H9 (cell line): Measurements from ENCODE around the gene EDIL3. TPM values are rescaled to one million over a fixed set of nuclear protein-coding genes. Genes with fewer than 3 reads are reported as not detected.

ENCODE experiments used
- DNase-seq: peaks from one replicate; pipeline ENCODE4 v3.0.0-alpha.2; 2017
- H2AFZ ChIP-seq: one replicate; pipeline ENCODE4 v1.6.1; 2013; ENCODE audit warnings: mild to moderate bottlenecking, low read length, control low read depth, moderate library complexity
- H2AK5ac ChIP-seq: 2 replicates; pipeline ENCODE4 v1.6.1; 2013; ENCODE audit warnings: low read length, control low read depth, mixed read lengths; ENCODE audit not compliant: insufficient read length
- H2BK120ac ChIP-seq: one replicate; pipeline ENCODE4 v1.6.1; 2013; ENCODE audit warnings: low read depth, mild to moderate bottlenecking, low read length, control low read depth, inconsistent platforms; ENCODE audit not compliant: poor library complexity, severe bottlenecking
- H2BK12ac ChIP-seq: 2 replicates; pipeline ENCODE4 v1.6.1; 2013; ENCODE audit warnings: low read length, control low read depth, mixed read lengths, low read depth; ENCODE audit not compliant: insufficient read length
- H2BK15ac ChIP-seq: 2 replicates; pipeline ENCODE4 v1.6.1; 2013; ENCODE audit warnings: low read depth, low read length, control low read depth
- H2BK20ac ChIP-seq: one replicate; pipeline ENCODE4 v1.6.1; 2013; ENCODE audit warnings: low read depth, mild to moderate bottlenecking, low read length, control low read depth, inconsistent platforms; ENCODE audit not compliant: poor library complexity, severe bottlenecking
- H2BK5ac ChIP-seq: 2 replicates; pipeline ENCODE4 v1.6.1; 2013; ENCODE audit warnings: low read length, control low read depth, mixed read lengths; ENCODE audit not compliant: insufficient read length
- H3K14ac ChIP-seq: 2 replicates; pipeline ENCODE4 v1.6.1; 2013; ENCODE audit warnings: low read length, control low read depth; ENCODE audit not compliant: insufficient read depth
- H3K18ac ChIP-seq: 2 replicates; pipeline ENCODE4 v1.6.1; 2013; ENCODE audit warnings: low read depth, mild to moderate bottlenecking, mixed read lengths, low read length, control low read depth; ENCODE audit not compliant: insufficient read length
- H3K23ac ChIP-seq: 2 replicates; pipeline ENCODE4 v1.6.1; 2013; ENCODE audit warnings: low read length, control low read depth, mixed read lengths, low read depth; ENCODE audit not compliant: insufficient read length
- H3K23me2 ChIP-seq: 2 replicates; pipeline ENCODE4 v1.6.1; 2013; ENCODE audit warnings: low read depth, mild to moderate bottlenecking, mixed read lengths, low read length, control low read depth; ENCODE audit not compliant: insufficient read length, poor library complexity, severe bottlenecking
- H3K27ac ChIP-seq: 2 replicates; pipeline ENCODE4 v1.5.1; 2013; ENCODE audit warnings: low read length, control low read depth, mixed read lengths, low read depth; ENCODE audit not compliant: insufficient read length
- H3K27me3 ChIP-seq: 2 replicates; pipeline ENCODE4 v1.6.1; 2013; ENCODE audit warnings: low read length, control low read depth, inconsistent platforms; ENCODE audit not compliant: insufficient read depth
- H3K4ac ChIP-seq: 2 replicates; pipeline ENCODE4 v1.6.1; 2013; ENCODE audit warnings: low read depth, mild to moderate bottlenecking, control low read depth, inconsistent platforms, low read length, moderate library complexity
- H3K4me1 ChIP-seq: 2 replicates; pipeline ENCODE4 v1.6.1; 2013; ENCODE audit warnings: low read length, control low read depth, inconsistent platforms; ENCODE audit not compliant: insufficient read depth
- H3K4me2 ChIP-seq: 2 replicates; pipeline ENCODE4 v1.6.1; 2013; ENCODE audit warnings: low read length, control low read depth, mixed read lengths; ENCODE audit not compliant: insufficient read length, insufficient read depth
- H3K56ac ChIP-seq: 2 replicates; pipeline ENCODE4 v1.6.1; 2013; ENCODE audit warnings: low read depth, mild to moderate bottlenecking, mixed read lengths, low read length, control low read depth; ENCODE audit not compliant: insufficient read length
- H3K79me1 ChIP-seq: 2 replicates; pipeline ENCODE4 v1.6.1; 2013; ENCODE audit warnings: low read depth, mild to moderate bottlenecking, moderate library complexity, low read length, control low read depth, inconsistent platforms; ENCODE audit not compliant: insufficient read depth, poor library complexity, severe bottlenecking
- H3K79me2 ChIP-seq: 2 replicates; pipeline ENCODE4 v1.6.1; 2013; ENCODE audit warnings: low read length, control low read depth, inconsistent platforms; ENCODE audit not compliant: insufficient read depth
- H3K9ac ChIP-seq: 2 replicates; pipeline ENCODE4 v1.6.1; 2013; ENCODE audit warnings: low read length, control low read depth, mixed read lengths; ENCODE audit not compliant: insufficient read length; ENCODE audit errors: extremely low read depth
- H3K9me3 ChIP-seq: one replicate; pipeline ENCODE4 v1.6.1; 2013; ENCODE audit warnings: low read depth, low read length, inconsistent platforms; ENCODE audit not compliant: control insufficient read depth
- H3T11ph ChIP-seq: one replicate; pipeline ENCODE4 v1.6.1; 2013; ENCODE audit warnings: mild to moderate bottlenecking, low read length, control low read depth, inconsistent platforms
- H4K20me1 ChIP-seq: one replicate; pipeline ENCODE4 v1.6.1; 2013; ENCODE audit not compliant: control insufficient read depth, insufficient read length, insufficient read depth
- H4K5ac ChIP-seq: 2 replicates; pipeline ENCODE4 v1.6.1; 2013; ENCODE audit warnings: low read depth, mild to moderate bottlenecking, mixed read lengths, low read length, control low read depth; ENCODE audit not compliant: insufficient read length
- H4K8ac ChIP-seq: replicated peaks from 2 replicates; pipeline ENCODE4 v1.6.1; 2013; ENCODE audit warnings: low read length, control low read depth, mixed read lengths, low read depth; ENCODE audit not compliant: insufficient read length
- H4K91ac ChIP-seq: 2 replicates; pipeline ENCODE4 v1.6.1; 2013; ENCODE audit warnings: low read depth, mild to moderate bottlenecking, moderate library complexity, mixed read lengths, low read length, control low read depth; ENCODE audit not compliant: insufficient read length
- H3K27ac Mint-ChIP-seq, 3 experiments: 2 replicates in 2 of 3; 3 replicates in 1 of 3; pipeline ENCODE4 v1.8.0; 2020 to 2021; ENCODE audit warnings: mixed read lengths in 3 of 3, mild to moderate bottlenecking in 1 of 3, moderate library complexity in 1 of 3
- H3K27me3 Mint-ChIP-seq: 2 replicates; pipeline ENCODE4 v1.8.0; 2021; ENCODE audit warnings: low read depth, mild to moderate bottlenecking, moderate library complexity, mixed read lengths
- H3K36me3 Mint-ChIP-seq, 3 experiments: 2 replicates in 2 of 3; 3 replicates in 1 of 3; pipeline ENCODE4 v1.8.0; 2020 to 2021; ENCODE audit warnings: low read depth in 3 of 3, mixed read lengths in 3 of 3; ENCODE audit not compliant: insufficient read depth in 1 of 3
- H3K4me1 Mint-ChIP-seq, 2 experiments: 2 replicates each; pipeline ENCODE4 v1.8.0; 2020; ENCODE audit warnings: mixed read lengths in 2 of 2
- H3K4me3 Mint-ChIP-seq, 2 experiments: 2 replicates in 1 of 2; 3 replicates in 1 of 2; pipeline ENCODE4 v1.8.0; 2020 to 2021; ENCODE audit warnings: mild to moderate bottlenecking in 2 of 2, mixed read lengths in 2 of 2, moderate library complexity in 1 of 2
- H3K9me3 Mint-ChIP-seq, 2 experiments: 2 replicates in 1 of 2; 3 replicates in 1 of 2; pipeline ENCODE4 v1.8.0; 2020; ENCODE audit warnings: mild to moderate bottlenecking in 2 of 2, mixed read lengths in 2 of 2, moderate library complexity in 1 of 2
- CTCF ChIP-seq: fragments of 200-600 bp; sonication (generic); conservative IDR thresholded peaks from 3 replicates; pipeline ENCODE4 v1.8.0; 2021; ENCODE audit warnings: antibody characterized with exemption, mild to moderate bottlenecking
- WGBS: extraction: QIAGEN DNeasy Blood & Tissue Kit; methylation state at CpG from one replicate; pipeline ENCODE4 v1.1.7; 2013; ENCODE audit warnings: missing lambda C conversion rate, low lambda C conversion rate, mixed read lengths; ENCODE audit not compliant: insufficient read length; ENCODE audit errors: extremely low coverage; 5-methylcytosine and 5-hydroxymethylcytosine counted together
- total RNA-seq: library from RNA; stranded (reverse); gene quantifications from 2 replicates; pipeline ENCODE4 v1.2.1, GENCODE V29; 2021

EDIL3 gene
- total RNA-seq, 1 experiment from 2014 or later, result 61.9 TPM

DNA sequence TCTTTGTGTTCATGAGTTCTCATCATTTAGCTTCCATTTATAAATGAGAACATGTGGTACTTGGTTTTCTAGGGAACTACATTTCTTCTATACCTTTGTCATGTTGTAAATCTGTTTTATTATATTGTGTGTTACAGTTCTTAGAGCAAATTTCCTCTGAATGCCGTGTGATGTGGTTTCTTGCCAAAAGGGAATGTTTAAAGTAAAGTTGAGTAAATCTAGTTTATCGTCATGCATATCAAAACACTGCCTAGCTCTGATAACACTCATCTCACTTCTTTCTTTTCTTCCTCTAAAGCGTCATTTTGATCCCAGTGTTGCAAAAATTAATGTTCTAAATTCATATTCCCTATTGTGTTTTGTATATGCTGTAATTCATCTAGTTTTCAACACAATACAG, 368.6 kb downstream of the EDIL3 start:
- no CpG with 5 or more reads among the region's 3 CpGs for WGBS
- no peak overlapping the region for H3K9ac ChIP-seq

More for the DNA sequence above, 368.6 kb downstream of the EDIL3 start:
- Mint-ChIP-seq H3K36me3 (no peaks in the 10 kb centered on the region), H3K9me3 (no peaks in the 10 kb centered on the region), H3K27ac (no peak overlapping the region), H3K27me3 (no peaks in the 10 kb centered on the region), H3K4me3 (no peak overlapping the region), H3K4me1 (peaks cover 3 to 10% of the 10 kb centered on the region in 2 experiments; a peak in 3 of 4 replicates)
- H3K27ac ChIP-seq, result no peak overlapping the region
- H2BK120ac ChIP-seq, result no peak overlapping the region
- H3K4me2 ChIP-seq, result no peak overlapping the region
- H3K14ac ChIP-seq, result no peak overlapping the region
- no peak overlapping the region for H2BK5ac ChIP-seq
- H4K8ac ChIP-seq, result no peak overlapping the region
- H3K23me2 ChIP-seq, result no peaks in the 10 kb centered on the region
- no peak overlapping the region for H3K4ac ChIP-seq
- no peaks in the 10 kb centered on the region for H3K79me1 ChIP-seq
- DNase-seq, result no peak
- no peaks in the 10 kb centered on the region for H3K79me2 ChIP-seq
- H3K23ac ChIP-seq, result no peak overlapping the region
- H4K91ac ChIP-seq, result no peak overlapping the region
- no peaks in the 10 kb centered on the region for H3K4me1 ChIP-seq
- TF ChIP-seq CTCF, result no peak
- H3K9me3 ChIP-seq, result no peaks in the 10 kb centered on the region
- H3K18ac ChIP-seq, result no peak overlapping the region
- H3K27me3 ChIP-seq, result no peaks in the 10 kb centered on the region
- no peak overlapping the region for H3T11ph ChIP-seq
- no peak overlapping the region for H2BK20ac ChIP-seq
- no peak overlapping the region for H2AK5ac ChIP-seq
- no peak overlapping the region for H4K5ac ChIP-seq
- H3K56ac ChIP-seq, result no peak overlapping the region
- no peak overlapping the region for H2AFZ ChIP-seq
- no peaks in the 10 kb centered on the region for H4K20me1 ChIP-seq
- H2BK15ac ChIP-seq, result no peak overlapping the region
- no peak overlapping the region for H2BK12ac ChIP-seq
